ENCODE measurements around the gene FBRSL1. TPM values are rescaled to one million over a fixed set of nuclear protein-coding genes. Genes with fewer than 3 reads are reported as not detected.

The FBRSL1 gene
- total and polyA plus RNA-seq, 9 of the 15 experiments (the other 6 are each of a cell fraction or from before 2014, with no cell fraction given) = 0.24 to 129 (median 7.3) TPM

DNA sequence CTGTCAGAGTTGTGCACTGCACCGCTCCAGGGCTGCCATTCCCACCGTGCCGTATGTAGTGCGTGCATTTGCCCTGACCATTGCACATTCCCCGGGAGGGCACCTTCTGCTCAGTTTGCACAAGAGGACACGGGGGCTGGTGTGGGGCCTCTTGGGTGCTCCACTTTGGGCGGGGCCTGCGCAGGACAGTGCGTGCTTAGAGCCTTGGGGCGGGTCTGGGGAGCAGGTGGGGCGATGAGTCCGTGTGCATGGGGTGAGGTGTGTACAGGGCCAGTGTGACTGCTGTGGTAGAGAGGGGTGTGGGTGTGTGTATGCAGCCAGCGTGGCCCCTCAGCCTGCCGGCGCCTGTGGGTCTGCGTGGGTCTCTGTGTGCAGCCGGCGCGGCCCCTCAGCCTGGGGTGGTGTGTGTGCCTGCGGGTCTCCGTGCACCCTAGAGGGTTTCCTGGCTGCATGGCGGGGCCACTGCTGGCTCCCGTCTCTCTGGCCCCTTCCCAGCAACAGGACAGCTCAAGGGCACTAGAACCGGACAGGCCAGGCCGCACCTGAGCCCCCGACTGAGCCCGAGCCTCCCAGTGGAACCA lies 31.9 kb downstream of the FBRSL1 start (continued):
- no peak for TF ChIP-seq TEAD1 (CRISPR knock-in tag; IDR thresholded peaks at IDR 0.05)
- no peak for TF ChIP-seq RBM34 (IDR thresholded peaks at IDR 0.05; ENCODE audit: borderline replicate concordance, insufficient read depth, low read length)
- TF ChIP-seq POLR2B (IDR thresholded peaks at IDR 0.05; ENCODE audit: low read depth, partially characterized antibody) = no peak

DNA sequence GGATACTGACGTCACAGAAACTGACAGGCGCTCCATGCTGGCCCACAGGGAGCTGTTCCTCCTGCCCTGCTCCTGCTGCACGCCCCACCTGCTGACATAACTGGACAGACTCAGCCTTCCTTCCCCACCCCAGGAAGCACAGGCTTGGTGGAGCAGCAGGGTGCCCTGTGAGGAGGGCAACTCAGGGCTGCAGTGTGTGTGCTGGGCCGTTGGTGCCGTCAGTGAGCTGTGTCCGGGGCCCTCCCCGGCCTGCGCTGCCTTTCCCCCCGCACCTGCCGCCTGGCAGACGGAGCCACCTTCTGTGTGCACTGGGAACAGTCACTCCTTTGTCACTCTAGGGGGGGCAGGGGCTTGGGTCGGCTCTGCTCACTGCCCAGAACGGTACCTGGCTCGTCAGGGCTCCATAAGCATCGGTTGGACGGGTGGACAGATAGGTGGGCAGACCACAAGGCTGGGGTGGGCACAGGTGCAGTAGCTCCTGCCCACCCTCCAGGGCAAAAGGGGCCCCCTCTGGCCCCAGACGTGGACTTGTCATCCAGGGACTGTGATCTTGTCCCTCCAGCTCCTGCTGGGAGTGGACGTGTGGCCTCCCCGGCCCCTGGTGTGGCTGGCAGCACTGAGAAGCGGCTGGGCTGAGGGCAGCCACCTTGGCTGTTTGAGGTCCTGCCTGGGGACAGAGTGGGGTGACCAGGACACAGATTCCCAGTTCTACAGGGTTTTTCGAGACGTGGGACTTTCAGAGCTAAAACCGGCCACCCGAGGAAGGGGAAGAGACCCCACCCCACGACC lies 32.8 kb downstream of the FBRSL1 start:
- Histone ChIP-seq H3K4me2 (ENCODE audit: insufficient read depth, low read length) (no peak overlapping the region), H3K9ac (ENCODE audit: insufficient read depth in 1 of 2, low read depth in 2 of 2, low read length in 2 of 2) (peak overlapping the region in 1 of 2 experiments; percentile 35; a peak in 2 of 4 replicates), H3K36me3 (ENCODE audit: control insufficient read depth, insufficient read depth, low read length) (peaks cover 2% of the 10 kb centered on the region; the same call in 1 of the 3 replicates), H2AFZ (ENCODE audit: low read depth, low read length) (no peak overlapping the region), H3K27ac (ENCODE audit: extremely low read depth, low read depth, low read length) (no peak overlapping the region), H3K27me3 (ENCODE audit: control insufficient read depth in 2 of 2, insufficient read depth in 2 of 2, low read length in 2 of 2) (no peaks in the 10 kb centered on the region), H4K20me1 (replicated peaks; ENCODE audit: control insufficient read depth, insufficient read depth, low read length) (peaks cover 22% of the 10 kb centered on the region), H3K4me1 (replicated peaks in 1 of 2; ENCODE audit: control insufficient read depth in 2 of 2, insufficient read depth in 2 of 2, low read length in 2 of 2) (peaks cover 0 to 64% of the 10 kb centered on the region in 2 experiments; a peak in 2 of 5 replicates), H3K79me2 (ENCODE audit: control insufficient read depth, insufficient read depth, low read length) (no peaks in the 10 kb centered on the region), H3K4me3 (no peak overlapping the region), H3K9me3 (replicated peaks; ENCODE audit: control insufficient read depth, insufficient read depth, low read depth, low read length) (peaks cover 11% of the 10 kb centered on the region), H3K9me1 (ENCODE audit: control insufficient read depth, insufficient read depth, low read length) (no peaks in the 10 kb centered on the region)
- no TSS peak for BruUV-seq (replicated peaks)
- FAIRE-seq = no peak
- intact Hi-C loops (cut with micrococcal nuclease) = loop anchor here (5.0 kb wide), 1 partner anchor 45 kb away; no protein-coding TSS in a partner anchor
- DNase-seq (ENCODE audit: extremely low read depth in 1 of 4, low spot score in 3 of 4) = no peak
- ChIA-PET POLR2A (interaction anchor here (0.6 to 1.3 kb wide), 3 partner anchors 10 to 107 kb away, joined by 3 to 4 read pairs (median 3); no protein-coding TSS in a partner anchor), CTCF (ENCODE audit: low intra/inter-chr PET ratio) (interaction anchor here (2.3 kb wide), 1 partner anchor 108 kb away, joined by 20 read pairs; no protein-coding TSS in a partner anchor)
- 35% methylated on average over 21 of the region's 25 CpGs for WGBS (ENCODE audit: insufficient coverage, low coverage, missing lambda C conversion rate)
- in situ Hi-C loops (cut with MboI) = no loop called here
- no peak; the same call in 2 of the 3 replicates for ATAC-seq
- TF ChIP-seq ZBTB1 (CRISPR knock-in tag; IDR thresholded peaks at IDR 0.05; ENCODE audit: borderline replicate concordance, low read depth) (no peak), ATF1 (CRISPR knock-in tag; IDR thresholded peaks at IDR 0.05) (no peak), ATF1 (tag; IDR thresholded peaks at IDR 0.05) (peak; percentile 28; the same call in 1 of the 2 replicates), POLR2G (IDR thresholded peaks at IDR 0.05; ENCODE audit: low read depth, low read length) (0 out of 2 replicates have a peak, but pooled peaks have one; percentile 18), CREM (IDR thresholded peaks at IDR 0.05; ENCODE audit: low read depth) (0 out of 2 replicates have a peak, but pooled peaks have one; percentile 18), FOXK2 (conservative IDR thresholded peaks at IDR 0.05 in 1 of 2, IDR thresholded peaks at IDR 0.05 in 1 of 2; ENCODE audit: low read depth in 2 of 2) (no peak)
- TF ChIP-seq, protein P1, sequence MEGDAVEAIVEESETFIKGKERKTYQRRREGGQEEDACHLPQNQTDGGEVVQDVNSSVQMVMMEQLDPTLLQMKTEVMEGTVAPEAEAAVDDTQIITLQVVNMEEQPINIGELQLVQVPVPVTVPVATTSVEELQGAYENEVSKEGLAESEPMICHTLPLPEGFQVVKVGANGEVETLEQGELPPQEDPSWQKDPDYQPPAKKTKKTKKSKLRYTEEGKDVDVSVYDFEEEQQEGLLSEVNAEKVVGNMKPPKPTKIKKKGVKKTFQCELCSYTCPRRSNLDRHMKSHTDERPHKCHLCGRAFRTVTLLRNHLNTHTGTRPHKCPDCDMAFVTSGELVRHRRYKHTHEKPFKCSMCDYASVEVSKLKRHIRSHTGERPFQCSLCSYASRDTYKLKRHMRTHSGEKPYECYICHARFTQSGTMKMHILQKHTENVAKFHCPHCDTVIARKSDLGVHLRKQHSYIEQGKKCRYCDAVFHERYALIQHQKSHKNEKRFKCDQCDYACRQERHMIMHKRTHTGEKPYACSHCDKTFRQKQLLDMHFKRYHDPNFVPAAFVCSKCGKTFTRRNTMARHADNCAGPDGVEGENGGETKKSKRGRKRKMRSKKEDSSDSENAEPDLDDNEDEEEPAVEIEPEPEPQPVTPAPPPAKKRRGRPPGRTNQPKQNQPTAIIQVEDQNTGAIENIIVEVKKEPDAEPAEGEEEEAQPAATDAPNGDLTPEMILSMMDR (IDR thresholded peaks at IDR 0.05 in 2 of 3, conservative IDR thresholded peaks at IDR 0.05 in 1 of 3; ENCODE audit: insufficient read depth in 2 of 3, low read depth in 1 of 3, low read length in 3 of 3) = peak in 1 of 3 experiments; percentile 18; a peak in 1 of 6 replicates
